CD14-positive monocyte (primary cell): ENCODE results near the gene MFNG. TPM values are rescaled to one million over a fixed set of nuclear protein-coding genes. Genes with fewer than 3 reads are reported as not detected.
A peak's percentile ranks its signal among the peaks of the same experiment; 100 is the strongest.

ENCODE experiments used
- DNase-seq, 3 donors: peaks; one replicate each; pipeline ENCODE4 v3.0.0-alpha.2; 2011 to 2022
- H2AFZ ChIP-seq: 2 replicates; pipeline ENCODE4 v1.6.0; 2012; ENCODE audit warnings: mild to moderate bottlenecking, low read depth, low read length, inconsistent platforms; ENCODE audit not compliant: insufficient read depth, poor library complexity, severe bottlenecking
- H3K27ac ChIP-seq, 2 donors: 1 replicate in 1 of 2; 2 replicates in 1 of 2; pipeline ENCODE4 v1.5.1; 2012 to 2013; ENCODE audit warnings: low read length in 2 of 2, control low read depth in 1 of 2, inconsistent platforms in 1 of 2, low read depth in 1 of 2, mild to moderate bottlenecking in 1 of 2
- H3K27me3 ChIP-seq, 2 donors: one replicate each; pipeline versions ENCODE4 v1.6.0 to v1.6.1; 2011 to 2013; ENCODE audit warnings: low read length in 2 of 2; ENCODE audit not compliant: control insufficient read depth in 2 of 2, insufficient read depth in 2 of 2
- H3K36me3 ChIP-seq, 2 donors: replicated peaks in 1 of 2; 1 replicate in 1 of 2; 2 replicates in 1 of 2; pipeline versions ENCODE4 v1.5.1 to v1.6.1; 2012 to 2013; ENCODE audit warnings: low read length in 2 of 2, control low read depth in 1 of 2, inconsistent platforms in 1 of 2, mild to moderate bottlenecking in 1 of 2; ENCODE audit not compliant: insufficient read depth in 2 of 2, control insufficient read depth in 1 of 2
- H3K4me1 ChIP-seq, 2 donors: 1 replicate in 1 of 2; 2 replicates in 1 of 2; pipeline versions ENCODE4 v1.5.1 to v1.6.1; 2012 to 2013; ENCODE audit warnings: low read length in 2 of 2, control low read depth in 1 of 2, inconsistent platforms in 1 of 2, mild to moderate bottlenecking in 1 of 2, moderate library complexity in 1 of 2; ENCODE audit not compliant: insufficient read depth in 2 of 2, control insufficient read depth in 1 of 2
- H3K4me2 ChIP-seq: replicated peaks from 2 replicates; pipeline ENCODE3; 2012; ENCODE audit warnings: low read length, moderate library complexity, mild to moderate bottlenecking; ENCODE audit not compliant: poor library complexity, severe bottlenecking; ENCODE audit errors: extremely low read depth
- H3K4me3 ChIP-seq, 3 experiments: fragments of 200-600 bp in 1 of 3; sonication (generic) in 1 of 3; replicated peaks in 1 of 3; 1 replicate in 2 of 3; 2 replicates in 1 of 3; pipeline ENCODE4 v1.5.1; 2011 to 2013; ENCODE audit warnings: low read length in 3 of 3, mild to moderate bottlenecking in 3 of 3, control low read depth in 2 of 3, low read depth in 2 of 3, inconsistent platforms in 1 of 3, moderate library complexity in 1 of 3
- H3K79me2 ChIP-seq: 2 replicates; pipeline ENCODE4 v1.6.0; 2012; ENCODE audit warnings: mild to moderate bottlenecking, control low read depth, inconsistent platforms, low read length, moderate library complexity; ENCODE audit not compliant: insufficient read depth
- H3K9ac ChIP-seq: 2 replicates; pipeline ENCODE4 v1.6.0; 2017; ENCODE audit warnings: low read length, mild to moderate bottlenecking; ENCODE audit not compliant: insufficient read depth, poor library complexity, severe bottlenecking
- H3K9me3 ChIP-seq, 2 donors: replicated peaks in 1 of 2; 1 replicate in 1 of 2; 2 replicates in 1 of 2; pipeline versions ENCODE4 v1.5.1 to v1.6.1; 2012 to 2013; ENCODE audit warnings: low read length in 2 of 2, control low read depth in 1 of 2; ENCODE audit not compliant: control insufficient read depth in 1 of 2, insufficient read depth in 1 of 2
- H4K20me1 ChIP-seq: 2 replicates; pipeline ENCODE4 v1.6.0; 2012; ENCODE audit warnings: mild to moderate bottlenecking, low read length, control low read depth, moderate library complexity; ENCODE audit not compliant: insufficient read depth
- H3K27ac Mint-ChIP-seq, 7 donors: one replicate each; pipeline ENCODE4 v1.8.0; 2020; ENCODE audit warnings: mild to moderate bottlenecking in 7 of 7, mixed read lengths in 7 of 7, moderate library complexity in 6 of 7, inconsistent platforms in 2 of 7
- H3K27me3 Mint-ChIP-seq, 3 donors: one replicate each; pipeline ENCODE4 v1.8.0; 2021 to 2022; ENCODE audit warnings: low read depth in 3 of 3, mild to moderate bottlenecking in 3 of 3, mixed read lengths in 3 of 3, moderate library complexity in 3 of 3, inconsistent platforms in 1 of 3
- H3K36me3 Mint-ChIP-seq, 2 donors: one replicate each; pipeline ENCODE4 v1.8.0; 2020; ENCODE audit warnings: mixed read lengths in 2 of 2, inconsistent platforms in 1 of 2, mild to moderate bottlenecking in 1 of 2
- H3K4me1 Mint-ChIP-seq: one replicate; pipeline ENCODE4 v1.8.0; 2020; ENCODE audit warnings: mild to moderate bottlenecking, mixed read lengths
- H3K4me3 Mint-ChIP-seq, 2 donors: one replicate each; pipeline ENCODE4 v1.8.0; 2020; ENCODE audit warnings: mild to moderate bottlenecking in 2 of 2, mixed read lengths in 2 of 2, moderate library complexity in 1 of 2
- H3K9me3 Mint-ChIP-seq, 7 donors: one replicate each; pipeline ENCODE4 v1.8.0; 2020 to 2022; ENCODE audit warnings: mixed read lengths in 7 of 7, mild to moderate bottlenecking in 6 of 7, moderate library complexity in 6 of 7, inconsistent platforms in 2 of 7
- CTCF ChIP-seq: fragments of 200-600 bp; IDR thresholded peaks from one replicate; pipeline ENCODE4 v1.8.0; 2022; ENCODE audit warnings: antibody characterized with exemption, mild to moderate bottlenecking
- WGBS: methylation state at CpG from one replicate; pipeline ENCODE4 v1.1.5; 2013; ENCODE audit warnings: missing lambda C conversion rate; ENCODE audit not compliant: insufficient coverage; 5-methylcytosine and 5-hydroxymethylcytosine counted together
- intact Hi-C, 2 donors: fragments of 100-400 bp; cut with micrococcal nuclease; formaldehyde crosslinking; loops; one replicate each; pipeline versions ENCODE4 v1.15.0 to v1.15.1; 2023
- polyA plus RNA-seq, 3 donors: library from polyadenylated mRNA; depleted of rRNA in 1 of 3; unstranded in 2 of 3; stranded (reverse) in 1 of 3; fragments of 300-500 nt in 2 of 3; fragments of >200 nt in 1 of 3; fragmentation: Illumina TruSeq in 2 of 3; gene quantifications; 1 replicate in 2 of 3; 2 replicates in 1 of 3; pipeline ENCODE4 v1.2.3, GENCODE V29; 2012 to 2021

The MFNG gene
- polyA plus RNA-seq, 3 donors = 84.1 to 196 (median 181) TPM

GRCh38 chr22:37511395-37512104, 25.4 kb upstream of the MFNG start:
- Histone ChIP-seq H3K4me3 (no peak overlapping the region), H3K36me3 (no peaks in the 10 kb centered on the region), H3K79me2 (no peaks in the 10 kb centered on the region), H3K4me1 (no peaks in the 10 kb centered on the region), H3K27me3 (peaks cover 0 to under 1% of the 10 kb centered on the region in 2 donors), H3K9ac (no peak overlapping the region), H3K27ac (no peak overlapping the region), H4K20me1 (no peaks in the 10 kb centered on the region), H3K9me3 (no peaks in the 10 kb centered on the region), H3K4me2 (no peak overlapping the region), H2AFZ (no peak overlapping the region)
- peaks cover 7 to 21% (median 16%) of the 10 kb centered on the region in 3 donors for H3K27me3 Mint-ChIP-seq
- no peak for TF ChIP-seq CTCF
- 80% methylated on average over 2 of the region's 6 CpGs for WGBS
- no peaks in the 10 kb centered on the region for H3K36me3 Mint-ChIP-seq
- no peak overlapping the region for H3K4me3 Mint-ChIP-seq
- no peak for DNase-seq
- H3K9me3 Mint-ChIP-seq = peaks cover 0 to 6% (median 3%) of the 10 kb centered on the region in 7 donors
- intact Hi-C loops = no loop called here
- H3K4me1 Mint-ChIP-seq = no peaks in the 10 kb centered on the region
- peak overlapping the region in 1 of 7 donors; percentile 32 for H3K27ac Mint-ChIP-seq

DNA sequence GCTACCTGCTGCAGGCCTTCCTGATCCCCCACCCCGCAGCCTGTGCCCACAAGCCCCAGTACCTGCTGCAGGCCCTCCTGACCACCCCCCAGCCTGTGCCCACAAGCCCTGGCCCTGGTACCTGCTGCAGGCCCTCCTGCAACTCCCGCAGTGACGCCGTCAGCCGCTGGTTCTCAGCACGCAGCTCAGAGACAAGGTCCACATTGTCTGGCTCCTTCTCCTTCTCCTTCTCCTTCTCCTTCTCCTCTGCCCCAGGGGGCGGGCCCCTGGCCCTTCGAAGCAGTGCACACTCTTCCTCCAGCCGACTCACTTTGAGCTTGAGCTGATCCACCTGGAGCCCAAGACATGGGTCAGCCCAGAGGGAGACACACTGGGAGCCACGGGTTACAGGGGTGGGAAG, 23.9 kb upstream of the MFNG start:
- Histone ChIP-seq H3K27ac (no peak overlapping the region), H4K20me1 (no peaks in the 10 kb centered on the region), H3K9me3 (no peaks in the 10 kb centered on the region), H3K4me1 (no peaks in the 10 kb centered on the region), H3K27me3 (no peaks in the 10 kb centered on the region), H3K36me3 (no peaks in the 10 kb centered on the region), H3K4me3 (no peak overlapping the region), H3K9ac (no peak overlapping the region), H2AFZ (no peak overlapping the region), H3K79me2 (no peaks in the 10 kb centered on the region), H3K4me2 (no peak overlapping the region)
- no peak for TF ChIP-seq CTCF
- 93% methylated on average over 8 of the region's 10 CpGs for WGBS
- Mint-ChIP-seq H3K4me1 (no peaks in the 10 kb centered on the region), H3K4me3 (no peak overlapping the region), H3K27ac (no peak overlapping the region), H3K36me3 (no peaks in the 10 kb centered on the region), H3K27me3 (peaks cover 2 to 20% (median 13%) of the 10 kb centered on the region in 3 donors), H3K9me3 (no peaks in the 10 kb centered on the region)
- intact Hi-C loops = no loop called here
- DNase-seq = no peak
